Liver (tissue), 9 donors: Measurements from ENCODE around the gene C10orf67. TPM values are rescaled to one million over a fixed set of nuclear protein-coding genes. Genes with fewer than 3 reads are reported as not detected.

Experiments
- DNase-seq: peaks from one replicate; pipeline ENCODE4 v3.0.0-alpha.2; 2017; ENCODE audit warnings: low spot score
- H3K27ac ChIP-seq, 2 donors: one replicate each; pipeline ENCODE4 v1.7.0; 2013; ENCODE audit warnings: inconsistent platforms in 2 of 2, low read length in 2 of 2, control low read depth in 1 of 2, low read depth in 1 of 2, mild to moderate bottlenecking in 1 of 2
- H3K27me3 ChIP-seq, 4 donors: one replicate each; pipeline versions ENCODE4 v1.6.1 to v1.7.0; 2013; ENCODE audit warnings: low read length in 3 of 4, inconsistent platforms in 1 of 4, mild to moderate bottlenecking in 1 of 4, moderate library complexity in 1 of 4; ENCODE audit not compliant: control insufficient read depth in 4 of 4, insufficient read depth in 4 of 4
- H3K36me3 ChIP-seq, 4 donors: one replicate each; pipeline versions ENCODE4 v1.6.1 to v1.7.0; 2013; ENCODE audit warnings: low read length in 3 of 4, mild to moderate bottlenecking in 3 of 4, low read depth in 1 of 4, moderate library complexity in 1 of 4; ENCODE audit not compliant: control insufficient read depth in 4 of 4, insufficient read depth in 3 of 4
- H3K4me1 ChIP-seq, 4 donors: one replicate each; pipeline versions ENCODE4 v1.6.1 to v1.7.0; 2013; ENCODE audit warnings: low read length in 3 of 4, mild to moderate bottlenecking in 3 of 4, moderate library complexity in 1 of 4; ENCODE audit not compliant: control insufficient read depth in 4 of 4, insufficient read depth in 4 of 4
- H3K4me3 ChIP-seq, 3 donors: one replicate each; pipeline versions ENCODE4 v1.6.1 to v1.7.0; 2013; ENCODE audit warnings: low read length in 3 of 3, control low read depth in 1 of 3, low read depth in 1 of 3, mild to moderate bottlenecking in 1 of 3
- H3K9ac ChIP-seq, 2 donors: one replicate each; pipeline ENCODE4 v1.7.0; 2013; ENCODE audit warnings: low read length in 2 of 2, mild to moderate bottlenecking in 2 of 2, moderate library complexity in 2 of 2, control low read depth in 1 of 2, low read depth in 1 of 2
- H3K9me3 ChIP-seq, 4 donors: one replicate each; pipeline versions ENCODE4 v1.6.1 to v1.7.0; 2013; ENCODE audit warnings: low read length in 3 of 4; ENCODE audit not compliant: control insufficient read depth in 4 of 4
- CTCF ChIP-seq: fragments of 150-350 bp; IDR thresholded peaks from 2 replicates; pipeline ENCODE4 v1.5.1; 2017; ENCODE audit warnings: improper control_type of control experiment, low read depth, low read length; ENCODE audit not compliant: missing input control
- EGR1 ChIP-seq, 2 donors: IDR thresholded peaks; 2 replicates each; pipeline ENCODE4 v1.6.1; 2016 to 2018; ENCODE audit warnings: antibody characterized with exemption in 2 of 2, low read depth in 2 of 2
- FOXA1 ChIP-seq: IDR thresholded peaks from 2 replicates; pipeline ENCODE4 v1.6.1; 2016; ENCODE audit warnings: antibody characterized with exemption
- FOXA2 ChIP-seq: IDR thresholded peaks from 2 replicates; pipeline ENCODE4 v1.6.1; 2016; ENCODE audit warnings: antibody characterized with exemption
- HNF4A ChIP-seq, 2 donors: conservative IDR thresholded peaks; 2 replicates each; pipeline ENCODE4 v1.6.1; 2016; ENCODE audit warnings: antibody characterized with exemption in 2 of 2, mild to moderate bottlenecking in 2 of 2
- HNF4G ChIP-seq: IDR thresholded peaks from 2 replicates; pipeline ENCODE4 v1.6.1; 2016; ENCODE audit warnings: antibody characterized with exemption
- JUND ChIP-seq, 2 donors: IDR thresholded peaks; 2 replicates each; pipeline ENCODE4 v1.6.1; 2016; ENCODE audit warnings: antibody characterized with exemption in 2 of 2
- MAX ChIP-seq: IDR thresholded peaks from 2 replicates; pipeline ENCODE4 v1.6.1; 2016; ENCODE audit warnings: antibody characterized with exemption
- RAD21 ChIP-seq, 2 donors: IDR thresholded peaks; 2 replicates each; pipeline ENCODE4 v1.6.1; 2016; ENCODE audit warnings: antibody characterized with exemption in 2 of 2, mild to moderate bottlenecking in 2 of 2
- RXRA ChIP-seq, 2 donors: IDR thresholded peaks; 2 replicates each; pipeline ENCODE4 v1.6.1; 2017 to 2018; ENCODE audit warnings: antibody characterized with exemption in 2 of 2, mild to moderate bottlenecking in 1 of 2
- SP1 ChIP-seq: IDR thresholded peaks from 2 replicates; pipeline ENCODE4 v1.6.1; 2018; ENCODE audit warnings: antibody characterized with exemption, mild to moderate bottlenecking
- TAF1 ChIP-seq: conservative IDR thresholded peaks from 2 replicates; pipeline ENCODE4 v1.6.1; 2016; ENCODE audit warnings: antibody characterized with exemption, mild to moderate bottlenecking
- YY1 ChIP-seq: IDR thresholded peaks from 2 replicates; pipeline ENCODE4 v1.6.1; 2016; ENCODE audit warnings: antibody characterized with exemption, mild to moderate bottlenecking
- WGBS: extraction: QIAGEN DNeasy Blood & Tissue Kit; methylation state at CpG from one replicate; pipeline ENCODE4 v1.1.7; 2013; 5-methylcytosine and 5-hydroxymethylcytosine counted together
- polyA plus RNA-seq, 2 donors: library from polyadenylated mRNA; stranded (reverse) in 1 of 2; unstranded in 1 of 2; fragments of 200-250 nt in 1 of 2; fragments of >200 nt in 1 of 2; fragmentation: Nextera tagmentation in 1 of 2; extraction: Ambion mirVana in 1 of 2; gene quantifications; one replicate each; pipeline versions ENCODE4 v1.2.1 to v1.2.3, GENCODE V29; 2013 to 2015
- total RNA-seq, 2 donors: library from RNA; depleted of rRNA; stranded (reverse); fragments of >200 nt; gene quantifications; one replicate each; pipeline ENCODE4 v1.2.3, GENCODE V29; 2014
- TF ChIP-seq, protein P1 (sequence below): IDR thresholded peaks from 2 replicates; pipeline ENCODE4 v1.6.1; 2016; ENCODE audit warnings: antibody characterized with exemption
- TF ChIP-seq, protein P2 (sequence below): IDR thresholded peaks from 2 replicates; pipeline ENCODE4 v1.6.1; 2016; ENCODE audit warnings: antibody characterized with exemption, mild to moderate bottlenecking
- TF ChIP-seq, protein P3 (sequence below): IDR thresholded peaks from 2 replicates; pipeline ENCODE4 v1.6.1; 2016; ENCODE audit warnings: antibody characterized with exemption
- donor health status: healthy.
- donor health status: healthy.
- donor health status: healthy.
- donor health status: healthy.
- donor health status: healthy.

The C10orf67 gene
- total and polyA plus RNA-seq, 4 donors = 0.02 TPM; not detected in 3

GRCh38 chr10:23338155-23338828 is 6.3 kb downstream of the C10orf67 start:
- no peak overlapping the region for H3K27ac ChIP-seq
- 60% methylated on average over 11 of the region's 11 CpGs for WGBS
- TF ChIP-seq YY1 (no peak), HNF4G (no peak), JUND (IDR thresholded peaks at IDR 0.05) (no peak), HNF4A (conservative IDR thresholded peaks at IDR 0.05) (no peak), SP1 (no peak), RXRA (IDR thresholded peaks at IDR 0.05) (no peak), TAF1 (no peak), CTCF (peak; percentile 57), FOXA1 (no peak), FOXA2 (no peak), RAD21 (IDR thresholded peaks at IDR 0.05) (peak; percentile 83 to 87), MAX (no peak), EGR1 (IDR thresholded peaks at IDR 0.05; ENCODE audit: low read depth in 2 of 2) (no peak)
- TF ChIP-seq, protein P1, sequence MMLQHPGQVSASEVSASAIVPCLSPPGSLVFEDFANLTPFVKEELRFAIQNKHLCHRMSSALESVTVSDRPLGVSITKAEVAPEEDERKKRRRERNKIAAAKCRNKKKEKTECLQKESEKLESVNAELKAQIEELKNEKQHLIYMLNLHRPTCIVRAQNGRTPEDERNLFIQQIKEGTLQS = no peak
- peaks cover 2 to 12% (median 8%) of the 10 kb centered on the region in 4 donors for H3K4me1 ChIP-seq
- H3K36me3 ChIP-seq = no peaks in the 10 kb centered on the region
- no peak overlapping the region for H3K4me3 ChIP-seq
- H3K27me3 ChIP-seq = no peaks in the 10 kb centered on the region
- H3K9ac ChIP-seq = no peak overlapping the region
- no peak for DNase-seq
- no peaks in the 10 kb centered on the region for H3K9me3 ChIP-seq

- TF ChIP-seq RXRA (IDR thresholded peaks at IDR 0.05) = no peak
- TF ChIP-seq MAX = no peak
- no peak for TF ChIP-seq RAD21 (IDR thresholded peaks at IDR 0.05)
- TF ChIP-seq, protein P2, sequence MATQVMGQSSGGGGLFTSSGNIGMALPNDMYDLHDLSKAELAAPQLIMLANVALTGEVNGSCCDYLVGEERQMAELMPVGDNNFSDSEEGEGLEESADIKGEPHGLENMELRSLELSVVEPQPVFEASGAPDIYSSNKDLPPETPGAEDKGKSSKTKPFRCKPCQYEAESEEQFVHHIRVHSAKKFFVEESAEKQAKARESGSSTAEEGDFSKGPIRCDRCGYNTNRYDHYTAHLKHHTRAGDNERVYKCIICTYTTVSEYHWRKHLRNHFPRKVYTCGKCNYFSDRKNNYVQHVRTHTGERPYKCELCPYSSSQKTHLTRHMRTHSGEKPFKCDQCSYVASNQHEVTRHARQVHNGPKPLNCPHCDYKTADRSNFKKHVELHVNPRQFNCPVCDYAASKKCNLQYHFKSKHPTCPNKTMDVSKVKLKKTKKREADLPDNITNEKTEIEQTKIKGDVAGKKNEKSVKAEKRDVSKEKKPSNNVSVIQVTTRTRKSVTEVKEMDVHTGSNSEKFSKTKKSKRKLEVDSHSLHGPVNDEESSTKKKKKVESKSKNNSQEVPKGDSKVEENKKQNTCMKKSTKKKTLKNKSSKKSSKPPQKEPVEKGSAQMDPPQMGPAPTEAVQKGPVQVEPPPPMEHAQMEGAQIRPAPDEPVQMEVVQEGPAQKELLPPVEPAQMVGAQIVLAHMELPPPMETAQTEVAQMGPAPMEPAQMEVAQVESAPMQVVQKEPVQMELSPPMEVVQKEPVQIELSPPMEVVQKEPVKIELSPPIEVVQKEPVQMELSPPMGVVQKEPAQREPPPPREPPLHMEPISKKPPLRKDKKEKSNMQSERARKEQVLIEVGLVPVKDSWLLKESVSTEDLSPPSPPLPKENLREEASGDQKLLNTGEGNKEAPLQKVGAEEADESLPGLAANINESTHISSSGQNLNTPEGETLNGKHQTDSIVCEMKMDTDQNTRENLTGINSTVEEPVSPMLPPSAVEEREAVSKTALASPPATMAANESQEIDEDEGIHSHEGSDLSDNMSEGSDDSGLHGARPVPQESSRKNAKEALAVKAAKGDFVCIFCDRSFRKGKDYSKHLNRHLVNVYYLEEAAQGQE = no peak
- TF ChIP-seq, protein P3, sequence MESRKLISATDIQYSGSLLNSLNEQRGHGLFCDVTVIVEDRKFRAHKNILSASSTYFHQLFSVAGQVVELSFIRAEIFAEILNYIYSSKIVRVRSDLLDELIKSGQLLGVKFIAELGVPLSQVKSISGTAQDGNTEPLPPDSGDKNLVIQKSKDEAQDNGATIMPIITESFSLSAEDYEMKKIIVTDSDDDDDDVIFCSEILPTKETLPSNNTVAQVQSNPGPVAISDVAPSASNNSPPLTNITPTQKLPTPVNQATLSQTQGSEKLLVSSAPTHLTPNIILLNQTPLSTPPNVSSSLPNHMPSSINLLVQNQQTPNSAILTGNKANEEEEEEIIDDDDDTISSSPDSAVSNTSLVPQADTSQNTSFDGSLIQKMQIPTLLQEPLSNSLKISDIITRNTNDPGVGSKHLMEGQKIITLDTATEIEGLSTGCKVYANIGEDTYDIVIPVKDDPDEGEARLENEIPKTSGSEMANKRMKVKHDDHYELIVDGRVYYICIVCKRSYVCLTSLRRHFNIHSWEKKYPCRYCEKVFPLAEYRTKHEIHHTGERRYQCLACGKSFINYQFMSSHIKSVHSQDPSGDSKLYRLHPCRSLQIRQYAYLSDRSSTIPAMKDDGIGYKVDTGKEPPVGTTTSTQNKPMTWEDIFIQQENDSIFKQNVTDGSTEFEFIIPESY = no peak
- TF ChIP-seq YY1 = no peak
- TF ChIP-seq, protein P1 = no peak
- TF ChIP-seq TAF1 = no peak
- no peak for TF ChIP-seq HNF4A (conservative IDR thresholded peaks at IDR 0.05)
- no peak for TF ChIP-seq HNF4G
- DNase-seq = no peak
- Histone ChIP-seq H3K4me3 (no peak overlapping the region), H3K9ac (no peak overlapping the region), H3K36me3 (no peaks in the 10 kb centered on the region), H3K4me1 (peaks cover 2 to 11% (median 8%) of the 10 kb centered on the region in 4 donors), H3K9me3 (no peaks in the 10 kb centered on the region), H3K27ac (no peak overlapping the region), H3K27me3 (no peaks in the 10 kb centered on the region)
- 87% methylated on average over 1 of the region's 1 CpG for WGBS
These were observed 7.0 kb downstream of the C10orf67 start for GRCh38 chr10:23337616-23338015.
